Right kidney (tissue), 1 donor: ENCODE data around the gene TUB.

Experiments used
- DNase-seq: peaks from one replicate; pipeline ENCODE4 v3.0.0-alpha.2; 2016

The TUB gene

GRCh38 chr11:8109675-8110074 is 28.7 kb downstream of the TUB start:
- DNase-seq = no peak

- DNase-seq = no peak
Observed at GRCh38 chr11:8110396-8110795, 29.4 kb downstream of the TUB start.

GRCh38 chr11:8111636-8112035 is 30.6 kb downstream of the TUB start:
- DNase-seq = no peak

GRCh38 chr11:8122173-8122764 is 41.3 kb downstream of the TUB start:
- DNase-seq = no peak

GRCh38 chr11:8126649-8127289 is 45.8 kb downstream of the TUB start:
- DNase-seq = no peak

- DNase-seq = no peak
Observed at GRCh38 chr11:8127447-8127846, 46.4 kb downstream of the TUB start.

- no peak for DNase-seq
Observed at GRCh38 chr11:8138526-8138925, 57.5 kb downstream of the TUB start.

GRCh38 chr11:8149726-8150125 is 68.7 kb downstream of the TUB start:
- no peak for DNase-seq
